Measurements from ENCODE around the gene SGMS1.
"Not testable (repeated sequence)": the region's sequence is repeated elsewhere in the genome, so short reads cannot be mapped to it uniquely, and the experiment has no call there.

SGMS1 gene

DNA sequence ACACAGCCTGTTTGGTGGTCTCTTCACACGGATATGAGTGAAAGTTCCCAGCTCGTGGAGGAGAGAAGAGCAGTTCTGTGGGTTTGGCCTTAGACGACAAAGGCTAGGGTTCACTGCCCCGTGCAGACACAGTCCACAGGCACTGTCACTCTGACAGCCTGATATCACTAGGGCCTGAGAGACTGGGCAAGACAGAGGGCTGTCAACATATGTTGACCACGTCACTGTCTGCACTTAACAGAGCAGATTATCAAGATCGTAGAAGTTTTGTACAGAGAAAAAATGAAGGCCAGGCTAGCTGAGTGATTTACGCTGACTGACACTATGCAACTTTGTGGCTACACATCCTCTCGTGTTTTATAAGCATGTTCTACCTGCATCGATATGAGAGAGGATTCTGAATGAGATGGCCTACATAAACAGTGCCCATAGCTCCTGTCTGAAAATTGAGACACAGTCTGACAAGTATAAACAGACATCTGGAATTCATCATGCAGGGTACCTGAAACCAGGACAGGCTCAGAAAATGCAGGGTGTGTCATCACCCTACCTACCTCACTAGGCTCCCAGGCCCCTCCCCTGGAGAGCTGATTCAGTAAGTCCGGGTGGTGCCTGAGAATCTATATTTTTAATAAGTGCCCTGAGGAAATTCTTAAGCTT, 120.0 kb downstream of the SGMS1 start:
- TF ChIP-seq, protein P1, sequence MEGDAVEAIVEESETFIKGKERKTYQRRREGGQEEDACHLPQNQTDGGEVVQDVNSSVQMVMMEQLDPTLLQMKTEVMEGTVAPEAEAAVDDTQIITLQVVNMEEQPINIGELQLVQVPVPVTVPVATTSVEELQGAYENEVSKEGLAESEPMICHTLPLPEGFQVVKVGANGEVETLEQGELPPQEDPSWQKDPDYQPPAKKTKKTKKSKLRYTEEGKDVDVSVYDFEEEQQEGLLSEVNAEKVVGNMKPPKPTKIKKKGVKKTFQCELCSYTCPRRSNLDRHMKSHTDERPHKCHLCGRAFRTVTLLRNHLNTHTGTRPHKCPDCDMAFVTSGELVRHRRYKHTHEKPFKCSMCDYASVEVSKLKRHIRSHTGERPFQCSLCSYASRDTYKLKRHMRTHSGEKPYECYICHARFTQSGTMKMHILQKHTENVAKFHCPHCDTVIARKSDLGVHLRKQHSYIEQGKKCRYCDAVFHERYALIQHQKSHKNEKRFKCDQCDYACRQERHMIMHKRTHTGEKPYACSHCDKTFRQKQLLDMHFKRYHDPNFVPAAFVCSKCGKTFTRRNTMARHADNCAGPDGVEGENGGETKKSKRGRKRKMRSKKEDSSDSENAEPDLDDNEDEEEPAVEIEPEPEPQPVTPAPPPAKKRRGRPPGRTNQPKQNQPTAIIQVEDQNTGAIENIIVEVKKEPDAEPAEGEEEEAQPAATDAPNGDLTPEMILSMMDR (conservative IDR thresholded peaks at IDR 0.05; ENCODE audit: control insufficient read depth, insufficient read depth, low read depth, low read length): no peak
- no peak for DNase-seq (ENCODE audit: low read depth)
- no peak overlapping the region for H3K4me3 ChIP-seq (ENCODE audit: control insufficient read depth, low read depth, low read length)

DNA sequence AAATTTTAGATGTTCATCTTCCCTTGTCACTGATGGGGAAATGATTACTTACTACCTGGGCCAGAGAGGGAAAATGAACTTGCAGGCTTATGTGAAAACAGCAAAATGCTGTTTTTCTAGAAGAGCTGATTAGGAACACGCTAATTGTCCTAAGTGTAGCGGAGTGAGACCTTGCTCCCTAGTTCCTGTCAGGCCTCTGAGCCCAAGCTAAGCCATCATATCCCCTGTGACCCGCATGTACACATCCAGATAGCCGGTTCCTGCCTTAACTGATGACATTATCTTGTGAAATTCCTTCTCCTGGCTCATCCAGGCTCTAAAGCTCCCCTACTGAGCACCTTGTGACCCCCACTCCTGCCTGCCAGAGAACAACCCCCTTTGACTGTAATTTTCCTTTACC, 120.6 kb downstream of the SGMS1 start:
- not testable (repeated sequence) for DNase-seq (ENCODE audit: low read depth); H3K4me3 ChIP-seq (ENCODE audit: control insufficient read depth, low read depth, low read length)

GRCh38 chr10:50501924-50502452, 121.8 kb downstream of the SGMS1 start:
- no peak for DNase-seq (ENCODE audit: low read depth)
- TF ChIP-seq, protein P1 (conservative IDR thresholded peaks at IDR 0.05; ENCODE audit: control insufficient read depth, insufficient read depth, low read depth, low read length): no peak
- no peak overlapping the region for H3K4me3 ChIP-seq (ENCODE audit: control insufficient read depth, low read depth, low read length)

DNA sequence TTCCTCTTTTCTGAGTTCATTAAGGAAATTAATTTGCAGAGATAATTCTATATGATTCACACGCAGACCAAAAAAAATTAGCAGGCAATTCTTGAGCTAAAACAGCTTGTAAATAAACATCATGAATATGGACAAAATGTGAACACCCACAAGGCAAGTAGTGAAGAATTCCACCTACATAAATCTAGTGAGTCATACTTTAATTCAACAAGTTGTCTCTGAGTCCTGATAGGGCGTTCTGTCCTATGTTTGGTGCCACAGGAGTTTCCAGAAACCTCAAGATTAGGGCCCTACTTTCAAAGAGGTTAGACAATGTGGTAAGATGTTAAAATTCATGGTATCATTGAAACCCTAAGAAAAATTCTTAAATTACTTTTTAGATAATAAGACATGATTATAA, 122.3 kb downstream of the SGMS1 start:
- TF ChIP-seq, protein P1 (conservative IDR thresholded peaks at IDR 0.05; ENCODE audit: control insufficient read depth, insufficient read depth, low read depth, low read length): no peak
- no peak overlapping the region for H3K4me3 ChIP-seq (ENCODE audit: control insufficient read depth, low read depth, low read length)
- DNase-seq (ENCODE audit: low read depth): peak; percentile 75

DNA sequence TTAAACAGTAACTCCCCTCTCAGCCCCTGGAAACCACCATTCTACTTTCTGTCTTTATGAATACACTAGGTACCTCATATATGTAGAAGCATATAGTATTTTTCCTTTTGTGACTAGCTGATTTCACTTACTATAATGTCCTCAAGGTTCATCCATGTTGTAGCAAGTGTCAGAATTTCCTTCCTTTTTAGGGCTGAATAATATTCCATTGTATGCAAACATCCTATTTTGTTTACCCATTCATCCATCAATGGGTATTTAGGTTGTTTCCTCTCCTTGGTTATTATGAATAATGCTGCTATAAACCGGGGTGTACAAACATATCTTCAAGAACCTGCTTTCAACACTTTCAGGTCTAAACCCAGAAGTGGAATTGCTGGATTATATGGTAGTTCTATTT, 125.3 kb downstream of the SGMS1 start:
- TF ChIP-seq, protein P1 (conservative IDR thresholded peaks at IDR 0.05; ENCODE audit: control insufficient read depth, insufficient read depth, low read depth, low read length): no peak
- H3K4me3 ChIP-seq (ENCODE audit: control insufficient read depth, low read depth, low read length): no peak overlapping the region
- DNase-seq (ENCODE audit: low read depth): no peak

DNA sequence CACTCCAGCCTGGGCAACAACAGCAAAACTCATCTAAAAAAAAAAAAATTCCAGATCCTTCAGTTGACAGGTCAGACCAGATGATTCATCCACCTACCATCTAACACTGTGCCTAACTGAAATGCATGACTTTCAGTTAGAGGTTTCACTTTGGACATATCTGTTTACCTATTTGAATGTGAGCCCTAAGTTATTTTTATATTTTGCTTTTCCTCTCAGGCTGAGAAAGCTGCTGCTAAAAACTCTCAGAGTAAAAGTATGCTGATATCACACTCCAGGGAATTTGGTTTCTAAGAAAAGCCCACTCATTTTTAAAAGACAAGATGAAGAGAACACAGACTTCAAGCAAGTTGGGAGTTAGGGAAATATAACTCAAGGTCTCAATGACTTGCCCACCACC, 126.0 kb downstream of the SGMS1 start:
- H3K4me3 ChIP-seq (ENCODE audit: control insufficient read depth, low read depth, low read length): no peak overlapping the region
- peak; percentile 86 for DNase-seq (ENCODE audit: low read depth)
- TF ChIP-seq, protein P1 (conservative IDR thresholded peaks at IDR 0.05; ENCODE audit: control insufficient read depth, insufficient read depth, low read depth, low read length): no peak

DNA sequence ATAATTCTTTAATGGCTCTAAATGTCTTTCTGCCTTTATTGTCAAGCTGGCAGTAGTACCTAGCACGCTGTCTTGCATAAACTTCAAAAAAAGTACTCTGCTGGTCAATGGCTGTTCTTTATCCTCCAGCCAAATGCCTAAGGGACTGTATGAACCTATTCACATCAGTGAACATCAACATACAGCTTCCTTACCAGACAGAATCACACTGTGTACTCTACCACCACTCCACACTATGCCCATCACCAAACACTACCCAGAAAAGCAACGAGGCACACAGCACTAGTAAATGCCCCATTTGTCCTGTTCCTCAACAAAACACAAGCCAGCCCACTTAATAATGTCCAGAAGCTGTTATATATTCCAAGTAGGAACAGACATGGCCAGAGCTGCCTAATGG, 127.5 kb downstream of the SGMS1 start:
- no peak overlapping the region for H3K4me3 ChIP-seq (ENCODE audit: control insufficient read depth, low read depth, low read length)
- TF ChIP-seq, protein P1 (conservative IDR thresholded peaks at IDR 0.05; ENCODE audit: control insufficient read depth, insufficient read depth, low read depth, low read length): no peak
- DNase-seq (ENCODE audit: low read depth): no peak

All from fibroblast of mammary gland (primary cell).